GM21423 (cell line): ENCODE data around the gene APOLD1.
"Not testable (repeated sequence)": the region's sequence is repeated elsewhere in the genome, so short reads cannot be mapped to it uniquely, and the experiment has no call there.

Experiments
- ATAC-seq: cut with Tn5 transposase; IDR thresholded peaks from one replicate; pipeline ENCODE4 v1.9.1; 2021; ENCODE audit warnings: mild to moderate bottlenecking, moderate library complexity; ENCODE audit not compliant: unreplicated experiment

Gene APOLD1

GRCh38 chr12:12837025-12837812 is 51.8 kb downstream of the APOLD1 start:
- peak; percentile 59 for ATAC-seq

- ATAC-seq, result no peak
These were observed 52.3 kb downstream of the APOLD1 start for GRCh38 chr12:12837813-12838153.

GRCh38 chr12:12839003-12839395 is 53.5 kb downstream of the APOLD1 start:
- no peak for ATAC-seq

- ATAC-seq, result not testable (repeated sequence)
These were observed 54.0 kb downstream of the APOLD1 start for GRCh38 chr12:12839439-12839838.

- no peak for ATAC-seq
These were observed 54.6 kb downstream of the APOLD1 start for GRCh38 chr12:12839873-12840579.

- no peak for ATAC-seq
These were observed 55.1 kb downstream of the APOLD1 start for GRCh38 chr12:12840580-12840899.
